Frontal cortex (tissue), 1 donor: ENCODE measurements around the gene ZNF266. TPM values are rescaled to one million over a fixed set of nuclear protein-coding genes. Genes with fewer than 3 reads are reported as not detected.

ENCODE experiments used
- total RNA-seq: library from RNA; depleted of rRNA; stranded (reverse); fragments of >200 nt; gene quantifications from one replicate; pipeline ENCODE4 v1.2.3, GENCODE V29; 2014

ZNF266 gene
- total RNA-seq, 1 donor from 2014 or later, result 14.3 TPM

Other genes with a start within 250 kb of the ZNF266 start
- gene OR7D4, start 216.0 kb downstream of the ZNF266 start, total RNA-seq, result not detected
- not detected for gene OR7E24, start 184.6 kb downstream of the ZNF266 start, total RNA-seq
- 25.3 TPM for gene ZNF699, start 125.7 kb downstream of the ZNF266 start, total RNA-seq
- gene ZNF559, start 111.4 kb downstream of the ZNF266 start, total RNA-seq, result 42.8 TPM
- gene ZNF177, start 72.6 kb downstream of the ZNF266 start, total RNA-seq, result 8.2 TPM
- gene ZNF560, start 63.0 kb upstream of the ZNF266 start, total RNA-seq, result 0.41 TPM
- 19.6 TPM for gene ZNF426, start 103.1 kb upstream of the ZNF266 start, total RNA-seq
- 106 TPM for gene ZNF121, start 148.9 kb upstream of the ZNF266 start, total RNA-seq
- 39.5 TPM for gene ZNF561, start 185.7 kb upstream of the ZNF266 start, total RNA-seq
- 87.2 TPM for gene ZNF562, start 239.5 kb upstream of the ZNF266 start, total RNA-seq